ENCODE data around the gene OSGEP. TPM values are rescaled to one million over a fixed set of nuclear protein-coding genes. Genes with fewer than 3 reads are reported as not detected.

OSGEP gene
- total and polyA plus RNA-seq, 4 experiments from 2014 or later = 39.3 to 75.9 (median 57.0) TPM

GRCh38 chr14:20494935-20495766, 40.5 kb upstream of the OSGEP start:
- Mint-ChIP-seq H3K27ac (peak overlapping the region in 2 of 7 donors; percentile 13 to 36), H3K27me3 (no peaks in the 10 kb centered on the region), H3K4me3 (no peak overlapping the region), H3K36me3 (no peaks in the 10 kb centered on the region), H3K4me1 (peaks cover 21 to 48% (median 39%) of the 10 kb centered on the region in 4 donors), H3K9me3 (no peaks in the 10 kb centered on the region)
- Histone ChIP-seq H3K9me3 (ENCODE audit: control insufficient read depth in 1 of 2, low read length in 2 of 2) (no peaks in the 10 kb centered on the region), H3K4me1 (ENCODE audit: insufficient read depth, low read length) (peaks cover 36% of the 10 kb centered on the region), H3K4me3 (ENCODE audit: low read length in 2 of 2) (no peak overlapping the region), H3K27me3 (ENCODE audit: insufficient read depth, low read length) (no peaks in the 10 kb centered on the region), H3K36me3 (ENCODE audit: insufficient read depth, low read length) (no peaks in the 10 kb centered on the region), H3K27ac (ENCODE audit: low read depth, low read length) (no peak overlapping the region)
- ChIA-PET POLR2A (ENCODE audit: partially characterized antibody) (interaction anchor here (1.3 kb wide), 1 partner anchor 25 kb away, joined by 4 read pairs; no protein-coding TSS in a partner anchor), CTCF (ENCODE audit: partially characterized antibody) (no interaction called here)
- intact Hi-C loops (cut with micrococcal nuclease) = no loop called here
- no peak for DNase-seq

DNA sequence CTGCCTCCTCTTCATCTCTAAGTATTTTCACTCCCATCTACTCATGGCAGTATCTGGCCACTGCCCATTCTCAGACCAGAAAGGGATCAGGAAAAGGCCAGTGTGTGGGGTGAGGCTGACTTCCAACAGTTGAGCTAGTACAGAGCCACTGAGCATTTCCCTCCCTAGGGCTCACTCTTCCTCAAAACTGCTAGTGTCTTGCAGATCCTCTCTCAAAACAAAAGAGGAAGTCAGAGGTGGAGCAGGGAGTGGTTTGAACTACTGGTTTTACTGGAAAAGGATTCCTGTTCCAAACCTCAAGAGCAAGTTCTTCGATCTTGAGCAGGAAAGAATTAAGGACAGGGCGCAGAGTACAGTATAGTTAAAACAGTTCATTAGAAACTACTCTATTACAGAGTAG, 39.0 kb upstream of the OSGEP start:
- Mint-ChIP-seq H3K27me3 (no peaks in the 10 kb centered on the region), H3K4me1 (peaks cover 34 to 63% (median 52%) of the 10 kb centered on the region in 4 donors), H3K9me3 (no peaks in the 10 kb centered on the region), H3K27ac (peak overlapping the region in 5 of 7 donors; percentile 12 to 92 (median 50)), H3K36me3 (no peaks in the 10 kb centered on the region), H3K4me3 (peak overlapping the region in 1 of 8 donors; percentile 23)
- POLR2A ChIA-PET (ENCODE audit: partially characterized antibody) = interaction anchor here (0.9 to 1.2 kb wide), 4 partner anchors 12 to 39 kb away, joined by 3 to 4 read pairs (median 3); partner anchors contain the start of gene APEX1
- H3K9me3 ChIP-seq (ENCODE audit: control insufficient read depth in 1 of 2, low read length in 2 of 2) = no peaks in the 10 kb centered on the region
- intact Hi-C loops (cut with micrococcal nuclease) = no loop called here
- no peaks in the 10 kb centered on the region for H3K36me3 ChIP-seq (ENCODE audit: insufficient read depth, low read length)
- peaks cover 51% of the 10 kb centered on the region for H3K4me1 ChIP-seq (ENCODE audit: insufficient read depth, low read length)
- CTCF ChIA-PET (ENCODE audit: partially characterized antibody) = interaction anchor here (0.7 to 2.1 kb wide), 4 partner anchors 10 to 79 kb away, joined by 3 to 8 read pairs (median 4); no protein-coding TSS in a partner anchor
- H3K27me3 ChIP-seq (ENCODE audit: insufficient read depth, low read length) = no peaks in the 10 kb centered on the region
- H3K27ac ChIP-seq (ENCODE audit: low read depth, low read length) = no peak overlapping the region
- no peak for DNase-seq
- no peak overlapping the region for H3K4me3 ChIP-seq (ENCODE audit: low read length in 2 of 2)

DNA sequence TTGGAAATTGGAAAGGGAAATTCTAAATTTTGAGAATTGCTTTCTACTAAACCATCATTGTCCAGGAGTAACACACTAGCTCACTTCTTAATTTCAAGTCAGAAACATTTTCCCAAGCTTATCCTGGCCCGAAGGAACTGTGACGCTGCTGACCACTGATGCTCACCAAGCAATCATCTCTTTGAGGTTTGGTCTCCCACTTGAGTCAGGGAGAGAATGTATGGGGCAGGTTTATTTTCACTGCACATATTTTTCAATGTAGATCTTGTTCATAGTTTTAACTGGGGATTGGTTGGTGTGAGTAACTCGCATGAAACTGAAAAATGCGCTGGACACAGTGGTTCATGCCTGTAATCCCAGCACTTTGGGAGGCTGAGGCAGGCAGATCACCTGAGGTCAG, 37.9 kb upstream of the OSGEP start:
- Mint-ChIP-seq H3K36me3 (no peaks in the 10 kb centered on the region), H3K4me3 (no peak overlapping the region), H3K4me1 (peaks cover 43 to 75% (median 62%) of the 10 kb centered on the region in 4 donors), H3K9me3 (no peaks in the 10 kb centered on the region), H3K27ac (peak overlapping the region in 2 of 7 donors; percentile 40 to 60), H3K27me3 (no peaks in the 10 kb centered on the region)
- ChIA-PET POLR2A (ENCODE audit: partially characterized antibody) (interaction anchor here (1.0 to 1.1 kb wide), 3 partner anchors 11 to 37 kb away, joined by 3 to 4 read pairs (median 4); no protein-coding TSS in a partner anchor), CTCF (ENCODE audit: partially characterized antibody) (interaction anchor here (2.1 kb wide), 1 partner anchor 77 kb away, joined by 8 read pairs; no protein-coding TSS in a partner anchor)
- Histone ChIP-seq H3K27ac (ENCODE audit: low read depth, low read length) (no peak overlapping the region), H3K36me3 (ENCODE audit: insufficient read depth, low read length) (no peaks in the 10 kb centered on the region), H3K4me1 (ENCODE audit: insufficient read depth, low read length) (peaks cover 63% of the 10 kb centered on the region), H3K4me3 (ENCODE audit: low read length in 2 of 2) (no peak overlapping the region), H3K9me3 (ENCODE audit: control insufficient read depth in 1 of 2, low read length in 2 of 2) (no peaks in the 10 kb centered on the region), H3K27me3 (ENCODE audit: insufficient read depth, low read length) (no peaks in the 10 kb centered on the region)
- intact Hi-C loops (cut with micrococcal nuclease) = no loop called here
- DNase-seq = no peak

GRCh38 chr14:20490563-20490962, 36.0 kb upstream of the OSGEP start:
- H3K27ac ChIP-seq (ENCODE audit: low read depth, low read length) = peak overlapping the region; percentile 5
- no peak for DNase-seq
- Mint-ChIP-seq H3K27me3 (no peaks in the 10 kb centered on the region), H3K27ac (peak overlapping the region; percentile 33 to 97 (median 89)), H3K4me3 (peak overlapping the region in 7 of 8 donors; percentile 36 to 89 (median 85)), H3K4me1 (peaks cover 54 to 87% (median 71%) of the 10 kb centered on the region in 4 donors), H3K36me3 (no peaks in the 10 kb centered on the region), H3K9me3 (no peaks in the 10 kb centered on the region)
- POLR2A ChIA-PET (ENCODE audit: partially characterized antibody) = interaction anchor here (1.1 to 5.5 kb wide), 6 partner anchors 15 to 157 kb away, joined by 3 to 74 read pairs (median 11); partner anchors contain the start of genes APEX1, CCNB1IP1, OSGEP and PIP4P1
- intact Hi-C loops (cut with micrococcal nuclease) = no loop called here
- H3K4me3 ChIP-seq (ENCODE audit: low read length in 2 of 2) = no peak overlapping the region
- CTCF ChIA-PET (ENCODE audit: partially characterized antibody) = interaction anchor here (1.0 kb wide), 2 partner anchors 9 to 73 kb away, joined by 3 read pairs; no protein-coding TSS in a partner anchor
- peaks cover 77% of the 10 kb centered on the region for H3K4me1 ChIP-seq (ENCODE audit: insufficient read depth, low read length)
- no peaks in the 10 kb centered on the region for H3K9me3 ChIP-seq (ENCODE audit: control insufficient read depth in 1 of 2, low read length in 2 of 2)
- H3K27me3 ChIP-seq (ENCODE audit: insufficient read depth, low read length) = no peaks in the 10 kb centered on the region
- no peaks in the 10 kb centered on the region for H3K36me3 ChIP-seq (ENCODE audit: insufficient read depth, low read length)

DNA sequence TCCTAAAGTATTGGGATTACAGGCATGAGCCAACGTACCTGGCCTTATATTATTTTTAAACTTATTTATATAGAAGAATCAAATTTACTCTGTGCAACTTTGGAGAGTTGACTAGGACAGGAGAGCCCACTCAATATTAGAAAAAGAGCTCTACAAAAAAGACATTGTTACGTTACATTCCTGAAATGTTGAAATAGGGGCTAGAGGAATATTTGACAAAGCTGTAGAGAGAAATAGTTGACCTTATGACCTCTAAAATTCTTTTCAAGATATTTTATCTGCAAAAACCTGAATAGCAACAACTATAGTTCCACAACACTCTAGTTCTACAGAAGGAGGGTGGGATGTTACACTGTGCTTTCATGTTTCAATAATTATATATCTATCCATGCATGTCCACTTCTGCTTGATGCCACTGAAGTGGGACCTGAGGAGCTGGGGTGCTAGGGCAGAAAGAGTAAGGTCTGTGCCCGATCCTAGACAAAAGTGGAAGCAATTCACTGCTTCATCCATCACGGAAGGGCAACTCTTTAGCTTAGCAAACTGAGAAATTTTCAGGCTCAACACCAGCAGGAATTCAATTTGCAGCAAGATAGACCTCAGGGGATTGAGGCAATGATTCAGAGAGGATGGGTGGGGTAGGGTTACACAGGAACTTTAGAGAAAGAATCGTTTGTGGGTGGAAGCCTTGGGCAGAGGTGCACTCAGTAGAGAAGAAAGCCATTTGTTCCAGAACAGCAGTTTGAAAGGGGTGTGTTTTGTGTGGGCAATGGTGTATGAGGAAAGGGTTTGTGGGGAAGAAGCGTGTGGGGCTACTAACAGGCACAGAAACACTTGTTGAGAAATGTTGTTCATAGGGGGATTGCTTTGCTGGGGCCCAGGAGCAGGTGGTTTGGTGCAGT, 34.7 kb upstream of the OSGEP start:
- H3K4me3 ChIP-seq (ENCODE audit: low read length in 2 of 2) = peak overlapping the region in 1 of 2 donors; percentile 1
- no peak overlapping the region for H3K27ac ChIP-seq (ENCODE audit: low read depth, low read length)

GRCh38 chr14:20487396-20487725, 32.7 kb upstream of the OSGEP start:
- no peaks in the 10 kb centered on the region for H3K36me3 ChIP-seq (ENCODE audit: insufficient read depth, low read length)
- H3K4me3 ChIP-seq (ENCODE audit: low read length in 2 of 2) = peak overlapping the region in 1 of 2 donors; percentile 31
- Mint-ChIP-seq H3K27me3 (no peaks in the 10 kb centered on the region), H3K27ac (peak overlapping the region; percentile 4 to 88 (median 73)), H3K9me3 (peaks cover 0 to 2% (median 0%) of the 10 kb centered on the region in 8 donors), H3K4me1 (peaks cover 65 to 96% (median 78%) of the 10 kb centered on the region in 4 donors), H3K36me3 (no peaks in the 10 kb centered on the region), H3K4me3 (peak overlapping the region in 7 of 8 donors; percentile 68 to 76 (median 72))
- H3K9me3 ChIP-seq (ENCODE audit: control insufficient read depth in 1 of 2, low read length in 2 of 2) = no peaks in the 10 kb centered on the region
- ChIA-PET POLR2A (ENCODE audit: partially characterized antibody) (interaction anchor here (0.6 to 5.5 kb wide), 12 partner anchors 9 to 196 kb away, joined by 3 to 74 read pairs (median 7); partner anchors contain the start of genes APEX1, OSGEP, PIP4P1 and PNP), CTCF (ENCODE audit: partially characterized antibody) (interaction anchor here (1.0 to 2.8 kb wide), 8 partner anchors 8 to 160 kb away, joined by 3 to 14 read pairs (median 6); partner anchors contain the start of genes APEX1, OSGEP and PNP)
- no peaks in the 10 kb centered on the region for H3K27me3 ChIP-seq (ENCODE audit: insufficient read depth, low read length)
- no peak overlapping the region for H3K27ac ChIP-seq (ENCODE audit: low read depth, low read length)
- peaks cover 78% of the 10 kb centered on the region for H3K4me1 ChIP-seq (ENCODE audit: insufficient read depth, low read length)
- intact Hi-C loops (cut with micrococcal nuclease) = loop anchor here (2.0 kb wide), 1 partner anchor 19 kb away; the partner anchor contains the start of gene PNP
- no peak for DNase-seq

More for the DNA sequence above, 34.7 kb upstream of the OSGEP start:
- Mint-ChIP-seq H3K9me3 (peaks cover 0 to 2% (median 0%) of the 10 kb centered on the region in 8 donors), H3K36me3 (no peaks in the 10 kb centered on the region), H3K4me3 (peak overlapping the region; percentile 60 to 87 (median 84)), H3K27ac (peak overlapping the region; percentile 33 to 95 (median 86)), H3K27me3 (no peaks in the 10 kb centered on the region), H3K4me1 (peaks cover 59 to 88% (median 70%) of the 10 kb centered on the region in 4 donors)
- POLR2A ChIA-PET (ENCODE audit: partially characterized antibody) = interaction anchor here (0.9 to 5.5 kb wide), 8 partner anchors 10 to 156 kb away, joined by 3 to 74 read pairs (median 16); partner anchors contain the start of genes APEX1, CCNB1IP1, OSGEP and PIP4P1
- intact Hi-C loops (cut with micrococcal nuclease) = loop anchor here (1.0 kb wide), 1 partner anchor 12 kb away; no protein-coding TSS in a partner anchor
- CTCF ChIA-PET (ENCODE audit: partially characterized antibody) = interaction anchor here (1.4 to 1.5 kb wide), 3 partner anchors 18 to 76 kb away, joined by 4 to 6 read pairs (median 4); no protein-coding TSS in a partner anchor
- H3K4me1 ChIP-seq (ENCODE audit: insufficient read depth, low read length) = peaks cover 75% of the 10 kb centered on the region
- no peaks in the 10 kb centered on the region for H3K27me3 ChIP-seq (ENCODE audit: insufficient read depth, low read length)
- H3K36me3 ChIP-seq (ENCODE audit: insufficient read depth, low read length) = no peaks in the 10 kb centered on the region
- no peaks in the 10 kb centered on the region for H3K9me3 ChIP-seq (ENCODE audit: control insufficient read depth in 1 of 2, low read length in 2 of 2)
- DNase-seq = peak in 4 of 5 donors; percentile 15 to 38 (median 21)
